SK-N-MC (cell line): ENCODE results near the gene INHBC.

Experiments
- EZH2 ChIP-seq: fragments of 200-600 bp; sonication (generic); IDR thresholded peaks from one replicate; pipeline ENCODE4 v1.6.1; 2017; ENCODE audit warnings: antibody characterized with exemption
- FOXP2 ChIP-seq: optimal IDR thresholded peaks from 2 replicates; pipeline ENCODE3; 2011; ENCODE audit warnings: mild to moderate bottlenecking, moderate library complexity; ENCODE audit not compliant: insufficient read depth; ENCODE audit errors: extremely low read length, control extremely low read depth
- POLR2AphosphoS5 ChIP-seq: IDR thresholded peaks from 2 replicates; pipeline ENCODE4 v1.6.1; 2012; ENCODE audit warnings: mild to moderate bottlenecking, low read depth, low read length, borderline replicate concordance

DNA sequence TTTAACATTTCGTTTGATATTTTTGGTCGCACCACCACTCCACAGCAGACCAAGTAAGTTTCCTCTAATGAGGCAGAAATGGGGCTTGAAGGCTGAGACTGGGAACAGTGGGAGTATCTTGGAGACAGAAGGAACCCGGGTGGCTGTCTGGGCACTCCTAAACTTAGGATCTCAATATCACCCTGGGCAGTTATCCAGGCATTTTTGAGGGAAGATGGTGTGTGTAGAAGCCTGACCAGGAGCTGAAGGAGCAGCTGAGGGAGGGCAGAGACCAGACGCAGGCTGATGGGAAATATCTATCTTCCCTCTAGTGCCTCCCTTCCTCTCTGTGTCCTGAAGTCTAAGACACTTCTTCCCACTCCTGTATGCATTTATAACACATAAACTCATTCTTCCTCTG lies 64.0 kb downstream of the INHBC start:
- TF ChIP-seq POLR2AphosphoS5 (no peak), FOXP2 (no peak), EZH2 (no peak)
